Endothelial cell of umbilical vein (primary cell): Measurements from ENCODE around the gene MIA. TPM values are rescaled to one million over a fixed set of nuclear protein-coding genes. Genes with fewer than 3 reads are reported as not detected.
"Not testable (repeated sequence)": the region's sequence is repeated elsewhere in the genome, so short reads cannot be mapped to it uniquely, and the experiment has no call there.

ENCODE experiments used
- BruUV-seq: library from RNA; stranded (reverse); fragments of 400-500 nt; replicated peaks from 2 replicates; lab custom pipeline; 2021; lab: Mats Ljungman, UMichigan
- CTCF ChIA-PET: fragments of 300-600, 350-600 bp; sonication (Branson Sonifier 250); formaldehyde crosslinking; loops from one replicate; lab custom pipeline; 2021; ENCODE audit warnings: antibody characterized with exemption, inconsistent platforms; lab: Charles Lee
- POLR2A ChIA-PET: fragments of 300-600, 350-600 bp; sonication (Branson Sonifier 250); formaldehyde crosslinking; loops from one replicate; lab custom pipeline; 2021; ENCODE audit warnings: antibody characterized with exemption, inconsistent platforms; lab: Charles Lee
- DNase-seq: peaks from one replicate; pipeline ENCODE4 v3.0.0-alpha.2; 2011; ENCODE audit warnings: low read depth, low spot score
- FAIRE-seq: peaks from 2 replicates; lab custom pipeline; 2011; peaks lifted over from hg19 to GRCh38; lab: Jason Lieb, UNC
- H2AFZ ChIP-seq: 2 replicates; pipeline ENCODE4 v1.6.0; 2012; ENCODE audit warnings: low read depth, low read length, control low read depth, inconsistent platforms
- H3K27ac ChIP-seq: 2 replicates; pipeline ENCODE4 v1.5.1; 2011; ENCODE audit warnings: low read depth, mild to moderate bottlenecking, control low read depth, low read length, moderate library complexity; ENCODE audit not compliant: insufficient read depth
- H3K27me3 ChIP-seq, 2 experiments: 2 replicates each; pipeline versions ENCODE4 v1.6.0 to v1.6.1; 2011; ENCODE audit warnings: low read length in 2 of 2, mixed read lengths in 1 of 2; ENCODE audit not compliant: control insufficient read depth in 2 of 2, insufficient read depth in 2 of 2
- H3K36me3 ChIP-seq, 2 experiments: 2 replicates in 1 of 2; 3 replicates in 1 of 2; pipeline ENCODE4 v1.5.1; 2011; ENCODE audit warnings: low read length in 2 of 2, mild to moderate bottlenecking in 1 of 2, moderate library complexity in 1 of 2; ENCODE audit not compliant: control insufficient read depth in 2 of 2, insufficient read depth in 2 of 2; ENCODE audit errors: extremely low read depth in 1 of 2
- H3K4me1 ChIP-seq: 3 replicates; pipeline ENCODE4 v1.5.1; 2011; ENCODE audit warnings: mild to moderate bottlenecking, low read length; ENCODE audit not compliant: control insufficient read depth, insufficient read depth; ENCODE audit errors: extremely low read depth
- H3K4me2 ChIP-seq: 2 replicates; pipeline ENCODE4 v1.6.1; 2011; ENCODE audit warnings: low read length, control low read depth, mixed read lengths; ENCODE audit not compliant: insufficient read depth
- H3K4me3 ChIP-seq, 3 experiments: fragments of 200-600 bp in 1 of 3; sonication (generic), shearing (Covaris generic) in 1 of 3; replicated peaks in 1 of 3; 2 replicates each; pipeline ENCODE4 v1.5.1; 2011 to 2016; ENCODE audit warnings: control low read depth in 3 of 3, low read length in 3 of 3, mild to moderate bottlenecking in 2 of 3, inconsistent platforms in 1 of 3, low read depth in 1 of 3, moderate library complexity in 1 of 3; ENCODE audit not compliant: insufficient read depth in 1 of 3
- H3K79me2 ChIP-seq: 2 replicates; pipeline ENCODE4 v1.6.0; 2012; ENCODE audit warnings: low read length, inconsistent platforms; ENCODE audit not compliant: control insufficient read depth, insufficient read depth
- H3K9ac ChIP-seq: replicated peaks from 2 replicates; pipeline ENCODE3; 2011; ENCODE audit warnings: low read length, control low read depth; ENCODE audit not compliant: insufficient read depth; ENCODE audit errors: extremely low read depth
- H3K9me1 ChIP-seq: replicated peaks from 3 replicates; pipeline ENCODE4 v1.6.0; 2011; ENCODE audit warnings: mild to moderate bottlenecking, low read length; ENCODE audit not compliant: control insufficient read depth, insufficient read depth; ENCODE audit errors: extremely low read depth
- H3K9me3 ChIP-seq: replicated peaks from 2 replicates; pipeline ENCODE4 v1.5.1; 2012; ENCODE audit warnings: low read length, inconsistent platforms; ENCODE audit not compliant: control insufficient read depth, insufficient read depth
- H4K20me1 ChIP-seq: replicated peaks from 2 replicates; pipeline ENCODE3; 2011; ENCODE audit warnings: mild to moderate bottlenecking, low read length; ENCODE audit not compliant: control insufficient read depth, insufficient read depth; ENCODE audit errors: extremely low read depth
- CTCF ChIP-seq, 2 donors: IDR thresholded peaks; 1 replicate in 1 of 2; 2 replicates in 1 of 2; pipeline ENCODE4 v1.5.1; 2011; ENCODE audit warnings: low read length in 2 of 2, mild to moderate bottlenecking in 2 of 2, moderate library complexity in 2 of 2, control low read depth in 1 of 2, inconsistent platforms in 1 of 2, low read depth in 1 of 2; ENCODE audit not compliant: insufficient read depth in 1 of 2; ENCODE audit errors: extremely low read depth in 1 of 2
- EZH2 ChIP-seq: IDR thresholded peaks from 2 replicates; pipeline ENCODE4 v1.6.1; 2012; ENCODE audit warnings: borderline replicate concordance, low read depth, mild to moderate bottlenecking, moderate library complexity, low read length, inconsistent platforms; ENCODE audit not compliant: severe bottlenecking
- FOS ChIP-seq: IDR thresholded peaks from 2 replicates; pipeline ENCODE4 v1.6.1; 2011; ENCODE audit warnings: mild to moderate bottlenecking, low read length, moderate library complexity, borderline replicate concordance; ENCODE audit not compliant: insufficient read depth
- GATA2 ChIP-seq: IDR thresholded peaks from 2 replicates; pipeline ENCODE4 v1.7.0; 2011; ENCODE audit warnings: low read depth, mild to moderate bottlenecking, moderate library complexity, mixed read lengths, low read length; ENCODE audit not compliant: insufficient read length, insufficient read depth
- JUN ChIP-seq: IDR thresholded peaks from 2 replicates; pipeline ENCODE4 v1.6.1; 2011; ENCODE audit warnings: borderline replicate concordance, low read depth; ENCODE audit not compliant: insufficient read length, insufficient read depth
- MYC ChIP-seq: IDR thresholded peaks from one replicate; pipeline ENCODE4 v1.6.1; 2011; ENCODE audit warnings: mild to moderate bottlenecking, low read depth, low read length
- POLR2A ChIP-seq: IDR thresholded peaks from 2 replicates; pipeline ENCODE4 v1.6.1; 2012; ENCODE audit warnings: low read depth, mild to moderate bottlenecking, control low read depth, low read length
- POLR2AphosphoS5 ChIP-seq: IDR thresholded peaks from 2 replicates; pipeline ENCODE4 v1.6.1; 2012; ENCODE audit warnings: low read depth, mild to moderate bottlenecking, control low read depth, low read length, moderate library complexity; ENCODE audit not compliant: insufficient read depth
- dilution Hi-C: fragments of 300-500 bp; cut with MboI; formaldehyde crosslinking; loops from one replicate; pipeline ENCODE4 v1.15.0; 2019; ENCODE audit warnings: low sequenced_read_pairs; ENCODE audit not compliant: extremely low pct_ligation_motif_present
- intact Hi-C: fragments of 100-400 bp; cut with micrococcal nuclease; formaldehyde crosslinking; loops from one replicate; pipeline ENCODE4 v1.10.0; 2022
- polyA plus RNA-seq, 4 experiments: library from polyadenylated mRNA; depleted of rRNA in 3 of 4; stranded (reverse) in 3 of 4; unstranded in 1 of 4; fragments of >200 nt; gene quantifications; 2 replicates each; pipeline versions ENCODE4 v1.2.1 to v1.2.3, GENCODE V29; 2011 to 2012; ENCODE audit warnings: missing spikeins in 1 of 4
- total RNA-seq: library from RNA; stranded (reverse); gene quantifications from 2 replicates; pipeline ENCODE4 v1.2.3, GENCODE V29; 2021
- TF ChIP-seq, protein P1 (sequence below): IDR thresholded peaks from 2 replicates; pipeline ENCODE4 v1.6.1; 2011; ENCODE audit not compliant: insufficient read depth, insufficient read length

MIA gene
- total and polyA plus RNA-seq, 2 donors (not counting 3 experiments of a cell fraction or from before 2014, with no cell fraction given) = 0.32 TPM; not detected in 1

DNA sequence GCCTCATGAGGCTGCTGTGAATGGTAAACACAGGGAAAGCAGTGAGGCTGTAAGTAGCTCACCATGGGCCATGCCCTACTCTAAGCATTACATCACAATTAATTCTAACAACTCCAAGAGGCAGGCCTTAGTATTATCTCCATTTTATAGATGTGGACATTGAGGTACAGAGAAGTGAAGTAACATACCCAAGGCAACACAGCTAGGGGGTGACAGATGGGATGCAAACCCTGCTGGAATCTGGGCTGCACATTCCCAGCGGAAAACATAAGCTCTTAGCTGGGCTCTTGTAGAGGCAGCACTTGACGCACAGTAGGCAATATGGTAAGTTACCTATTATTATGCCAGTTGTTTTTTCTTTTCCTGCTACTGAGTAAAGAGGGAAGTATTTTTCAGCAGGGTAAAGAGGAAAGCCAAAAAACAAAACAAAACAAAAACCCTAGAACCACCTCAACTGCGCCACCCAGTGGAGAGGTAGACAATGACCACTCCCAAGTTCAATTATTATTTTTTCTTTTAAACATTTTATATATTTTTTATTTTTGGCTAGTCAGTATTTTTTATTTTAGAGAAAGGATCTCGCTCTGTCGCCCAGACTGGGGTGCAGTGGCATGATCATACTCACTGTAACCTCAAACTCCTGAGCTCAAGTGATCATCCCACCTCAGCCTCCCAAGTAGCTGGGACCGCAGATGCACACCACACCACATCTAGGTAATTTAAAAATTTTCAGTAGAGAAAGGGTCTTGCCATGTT, 44.3 kb downstream of the MIA start:
- TF ChIP-seq CTCF (IDR thresholded peaks at IDR 0.05; ENCODE audit: extremely low read depth in 1 of 2, insufficient read depth in 1 of 2, low read depth in 1 of 2, low read length in 2 of 2) = peak; percentile 50 to 58
- CTCF ChIA-PET = interaction anchor here (0.8 to 2.8 kb wide), 15 partner anchors 9 to 174 kb away, joined by 3 to 64 read pairs (median 4); partner anchors contain the start of genes COQ8B, EGLN2, ITPKC and RAB4B
- H3K9me3 ChIP-seq, POLR2A ChIA-PET, H3K36me3 ChIP-seq, H3K9ac ChIP-seq, H2AFZ ChIP-seq, H3K4me1 ChIP-seq, H3K79me2 ChIP-seq, H3K4me3 ChIP-seq, H4K20me1 ChIP-seq, H3K27ac ChIP-seq, H3K4me2 ChIP-seq, BruUV-seq, H3K9me1 ChIP-seq, H3K27me3 ChIP-seq, dilution Hi-C loops: not testable (repeated sequence)
- intact Hi-C loops = loop anchor here (1.0 to 5.0 kb wide), 3 partner anchors 156 to 323 kb away; no protein-coding TSS in a partner anchor
- DNase-seq (peak; percentile 47), FAIRE-seq (peak; percentile 96)

GRCh38 chr19:40822161-40822560, 46.8 kb downstream of the MIA start:
- H3K4me1 ChIP-seq = peaks cover 6% of the 10 kb centered on the region
- no peaks in the 10 kb centered on the region for H4K20me1 ChIP-seq
- dilution Hi-C loops (no loop called here), intact Hi-C loops (loop anchor here (5.0 kb wide), 1 partner anchor 320 kb away; no protein-coding TSS in a partner anchor)
- TF ChIP-seq POLR2A (no peak), GATA2 (no peak), POLR2AphosphoS5 (no peak), EZH2 (no peak), MYC (no peak), FOS (no peak), JUN (no peak), CTCF (IDR thresholded peaks at IDR 0.05; ENCODE audit: extremely low read depth in 1 of 2, insufficient read depth in 1 of 2, low read depth in 1 of 2, low read length in 2 of 2) (no peak)
- TF ChIP-seq, protein P1, sequence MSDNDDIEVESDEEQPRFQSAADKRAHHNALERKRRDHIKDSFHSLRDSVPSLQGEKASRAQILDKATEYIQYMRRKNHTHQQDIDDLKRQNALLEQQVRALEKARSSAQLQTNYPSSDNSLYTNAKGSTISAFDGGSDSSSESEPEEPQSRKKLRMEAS = no peak
- no peak overlapping the region for H3K27ac ChIP-seq
- no TSS peak for BruUV-seq
- H3K36me3 ChIP-seq = peaks cover 0 to 5% of the 10 kb centered on the region in 2 experiments
- H3K9me1 ChIP-seq = no peaks in the 10 kb centered on the region
- no peaks in the 10 kb centered on the region for H3K9me3 ChIP-seq
- H3K27me3 ChIP-seq = no peaks in the 10 kb centered on the region
- no peak overlapping the region for H2AFZ ChIP-seq
- no peak overlapping the region for H3K4me3 ChIP-seq
- POLR2A ChIA-PET = no interaction called here
- H3K4me2 ChIP-seq = no peak overlapping the region
- no peak overlapping the region for H3K9ac ChIP-seq
- no peak for DNase-seq
- no peak for FAIRE-seq
- CTCF ChIA-PET = no interaction called here
- H3K79me2 ChIP-seq = no peaks in the 10 kb centered on the region
